ENCODE results near the gene NIPAL4.

DNA sequence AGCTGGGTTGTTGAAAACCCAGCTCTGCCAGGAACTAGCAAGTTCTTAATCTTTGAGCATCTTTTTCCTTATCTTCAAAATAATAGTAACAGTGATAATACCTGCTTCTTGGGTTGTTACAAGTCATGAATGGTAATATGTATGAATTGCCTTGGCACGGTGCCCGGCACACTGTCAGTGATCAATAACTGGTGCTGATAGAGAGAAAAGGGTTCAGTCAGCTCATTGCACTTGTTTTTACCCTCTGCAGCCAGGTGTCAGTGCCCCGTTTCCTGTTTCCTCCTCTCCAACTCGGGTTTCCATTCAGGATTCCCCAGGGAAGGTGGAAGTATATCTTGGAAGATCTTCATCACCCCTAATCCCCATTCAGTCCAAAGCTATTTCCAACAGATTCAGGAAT is 15.8 kb upstream of the NIPAL4 start:
- TF ChIP-seq, protein P1, sequence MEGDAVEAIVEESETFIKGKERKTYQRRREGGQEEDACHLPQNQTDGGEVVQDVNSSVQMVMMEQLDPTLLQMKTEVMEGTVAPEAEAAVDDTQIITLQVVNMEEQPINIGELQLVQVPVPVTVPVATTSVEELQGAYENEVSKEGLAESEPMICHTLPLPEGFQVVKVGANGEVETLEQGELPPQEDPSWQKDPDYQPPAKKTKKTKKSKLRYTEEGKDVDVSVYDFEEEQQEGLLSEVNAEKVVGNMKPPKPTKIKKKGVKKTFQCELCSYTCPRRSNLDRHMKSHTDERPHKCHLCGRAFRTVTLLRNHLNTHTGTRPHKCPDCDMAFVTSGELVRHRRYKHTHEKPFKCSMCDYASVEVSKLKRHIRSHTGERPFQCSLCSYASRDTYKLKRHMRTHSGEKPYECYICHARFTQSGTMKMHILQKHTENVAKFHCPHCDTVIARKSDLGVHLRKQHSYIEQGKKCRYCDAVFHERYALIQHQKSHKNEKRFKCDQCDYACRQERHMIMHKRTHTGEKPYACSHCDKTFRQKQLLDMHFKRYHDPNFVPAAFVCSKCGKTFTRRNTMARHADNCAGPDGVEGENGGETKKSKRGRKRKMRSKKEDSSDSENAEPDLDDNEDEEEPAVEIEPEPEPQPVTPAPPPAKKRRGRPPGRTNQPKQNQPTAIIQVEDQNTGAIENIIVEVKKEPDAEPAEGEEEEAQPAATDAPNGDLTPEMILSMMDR (IDR thresholded peaks at IDR 0.05; ENCODE audit: low read depth, low read length, poor library complexity, severe bottlenecking) = no peak
- no peak for TF ChIP-seq EZH2phosphoT487 (IDR thresholded peaks at IDR 0.05; ENCODE audit: borderline replicate concordance, low read length)

Data from DOHH2 (cell line).